Mammary epithelial cell (primary cell): ENCODE results near the gene ZAP70.
"Not testable (repeated sequence)": the region's sequence is repeated elsewhere in the genome, so short reads cannot be mapped to it uniquely, and the experiment has no call there.

Experiments used
- CTCF ChIP-seq, 2 donors: IDR thresholded peaks in 1 of 2; conservative IDR thresholded peaks in 1 of 2; 2 replicates each; pipeline ENCODE4 v1.5.1; 2011 to 2012; ENCODE audit warnings: inconsistent platforms in 2 of 2, low read length in 2 of 2, mild to moderate bottlenecking in 2 of 2, control low read depth in 1 of 2, low read depth in 1 of 2; ENCODE audit not compliant: insufficient read depth in 1 of 2; ENCODE audit errors: extremely low read depth in 1 of 2
- EZH2 ChIP-seq: IDR thresholded peaks from 2 replicates; pipeline ENCODE4 v1.6.1; 2012; ENCODE audit warnings: low read length, inconsistent platforms, borderline replicate concordance

DNA sequence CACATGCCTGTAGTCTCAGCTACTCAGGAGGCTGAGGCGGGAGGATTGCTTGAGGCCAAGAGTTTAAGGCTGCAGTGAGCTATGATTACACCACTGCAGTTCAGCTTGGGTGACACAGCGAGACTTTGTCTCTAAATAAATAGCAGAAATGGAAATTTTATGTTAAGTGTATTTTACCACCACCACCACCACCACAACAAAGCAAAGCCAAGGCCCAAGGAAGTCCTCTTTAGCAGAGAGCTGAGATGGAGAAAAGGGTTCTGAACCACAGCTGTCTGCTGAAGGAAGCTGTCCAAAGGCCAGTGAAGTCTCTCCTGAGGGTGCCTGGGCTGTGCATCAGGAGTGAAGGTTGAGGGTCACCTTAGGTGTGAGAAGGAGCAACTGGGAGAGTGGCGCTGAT lies 26.1 kb upstream of the ZAP70 start:
- not testable (repeated sequence) for TF ChIP-seq CTCF (conservative IDR thresholded peaks at IDR 0.05 in 1 of 2, IDR thresholded peaks at IDR 0.05 in 1 of 2; ENCODE audit: extremely low read depth in 1 of 2, insufficient read depth in 1 of 2, low read depth in 1 of 2, low read length in 2 of 2); EZH2
